ENCODE data around the gene CLHC1. TPM values are rescaled to one million over a fixed set of nuclear protein-coding genes. Genes with fewer than 3 reads are reported as not detected.

The CLHC1 gene
- total RNA-seq, 1 experiment from 2014 or later: 9.2 TPM

GRCh38 chr2:55169915-55170314, 62.2 kb downstream of the CLHC1 start:
- H2BK5ac ChIP-seq (ENCODE audit: insufficient read length, low read length): no peak overlapping the region

More at GRCh38 chr2:55169915-55170314, 62.2 kb downstream of the CLHC1 start:
- Histone ChIP-seq H3K56ac (ENCODE audit: insufficient read length, low read depth, low read length) (no peak overlapping the region), H2AFZ (ENCODE audit: low read length) (no peak overlapping the region), H3K4me2 (ENCODE audit: insufficient read depth, insufficient read length, low read length) (no peak overlapping the region), H4K20me1 (ENCODE audit: control insufficient read depth, insufficient read depth, insufficient read length) (no peaks in the 10 kb centered on the region), H3K9ac (ENCODE audit: extremely low read depth, insufficient read length, low read length) (no peak overlapping the region), H3K4ac (ENCODE audit: low read depth, low read length) (no peak overlapping the region), H2BK120ac (ENCODE audit: low read depth, low read length, poor library complexity, severe bottlenecking) (no peak overlapping the region), H3K79me1 (ENCODE audit: insufficient read depth, low read depth, low read length, poor library complexity, severe bottlenecking) (no peaks in the 10 kb centered on the region), H2BK15ac (ENCODE audit: low read depth, low read length) (no peak overlapping the region), H3K79me2 (ENCODE audit: insufficient read depth, low read length) (no peaks in the 10 kb centered on the region), H3K18ac (ENCODE audit: insufficient read length, low read depth, low read length) (no peak overlapping the region), H3K9me3 (ENCODE audit: control insufficient read depth, low read depth, low read length) (no peaks in the 10 kb centered on the region), H3T11ph (ENCODE audit: low read length) (no peak overlapping the region), H4K8ac (replicated peaks; ENCODE audit: insufficient read length, low read depth, low read length) (no peak overlapping the region), H2AK5ac (ENCODE audit: insufficient read length, low read length) (no peak overlapping the region), H3K14ac (ENCODE audit: insufficient read depth, low read length) (no peak overlapping the region), H4K91ac (ENCODE audit: insufficient read length, low read depth, low read length) (no peak overlapping the region), H2BK20ac (ENCODE audit: low read depth, low read length, poor library complexity, severe bottlenecking) (no peak overlapping the region), H3K23ac (ENCODE audit: insufficient read length, low read depth, low read length) (no peak overlapping the region), H3K27ac (ENCODE audit: insufficient read length, low read depth, low read length) (no peak overlapping the region), H3K4me1 (ENCODE audit: insufficient read depth, low read length) (0 out of 2 replicates have a peak, but pooled peaks cover 2% of the 10 kb centered on the region), H2BK12ac (ENCODE audit: insufficient read length, low read depth, low read length) (no peak overlapping the region), H4K5ac (ENCODE audit: insufficient read length, low read depth, low read length) (no peak overlapping the region), H3K23me2 (ENCODE audit: insufficient read length, low read depth, low read length, poor library complexity, severe bottlenecking) (no peaks in the 10 kb centered on the region), H3K27me3 (ENCODE audit: insufficient read depth, low read length) (no peaks in the 10 kb centered on the region)
- Mint-ChIP-seq H3K27me3 (ENCODE audit: low read depth) (no peaks in the 10 kb centered on the region), H3K36me3 (ENCODE audit: insufficient read depth in 1 of 3, low read depth in 3 of 3) (no peaks in the 10 kb centered on the region), H3K27ac (no peak overlapping the region), H3K4me3 (no peak overlapping the region), H3K9me3 (no peaks in the 10 kb centered on the region), H3K4me1 (peaks cover 30 to 35% of the 10 kb centered on the region in 2 experiments)
- no peak for DNase-seq
- TF ChIP-seq CTCF (conservative IDR thresholded peaks at IDR 0.05): no peak
- no CpG with 5 or more reads among the region's 3 CpGs for WGBS (ENCODE audit: extremely low coverage, insufficient read length, low lambda C conversion rate)

All from H9 (cell line).